HG02571 (cell line): Measurements from ENCODE around the gene AHI1.

Experiments
- ATAC-seq: cut with Tn5 transposase; IDR thresholded peaks from one replicate; pipeline ENCODE4 v1.9.1; 2021; ENCODE audit warnings: mild to moderate bottlenecking, moderate library complexity; ENCODE audit not compliant: unreplicated experiment

AHI1 gene

GRCh38 chr6:135497412-135498184 lies at the start of gene AHI1:
Gene AHI1 (minus strand): TSS chr6:135497740. CDS start chr6:135492237, 5,503 bp downstream.
- peak; percentile 94 for ATAC-seq

- no peak for ATAC-seq
Observed at GRCh38 chr6:135546680-135547418, 49.3 kb upstream of the AHI1 start.

- ATAC-seq = no peak
Observed at GRCh38 chr6:135546206-135546605, 48.7 kb upstream of the AHI1 start.

- ATAC-seq = no peak
Observed at GRCh38 chr6:135540207-135540840, 42.8 kb upstream of the AHI1 start.

- no peak for ATAC-seq
Observed at GRCh38 chr6:135537741-135538301, 40.3 kb upstream of the AHI1 start.

- no peak for ATAC-seq
Observed at GRCh38 chr6:135535989-135536414, 38.5 kb upstream of the AHI1 start.

GRCh38 chr6:135534773-135535380 lies 37.3 kb upstream of the AHI1 start:
- ATAC-seq = no peak

- ATAC-seq = no peak
Observed at GRCh38 chr6:135532559-135532958, 35.0 kb upstream of the AHI1 start.

GRCh38 chr6:135531954-135532490 lies 34.5 kb upstream of the AHI1 start:
- ATAC-seq = no peak

GRCh38 chr6:135530113-135530512 lies 32.6 kb upstream of the AHI1 start:
- no peak for ATAC-seq

- no peak for ATAC-seq
Observed at GRCh38 chr6:135527960-135528249, 30.4 kb upstream of the AHI1 start.

- ATAC-seq = no peak
Observed at GRCh38 chr6:135527116-135527959, 29.8 kb upstream of the AHI1 start.

- ATAC-seq = no peak
Observed at GRCh38 chr6:135525594-135525993, 28.1 kb upstream of the AHI1 start.

- ATAC-seq = no peak
Observed at GRCh38 chr6:135522965-135523692, 25.6 kb upstream of the AHI1 start.

GRCh38 chr6:135521431-135521830 lies 23.9 kb upstream of the AHI1 start:
- no peak for ATAC-seq

GRCh38 chr6:135520781-135521180 lies 23.2 kb upstream of the AHI1 start:
- no peak for ATAC-seq

GRCh38 chr6:135519348-135519747 lies 21.8 kb upstream of the AHI1 start:
- no peak for ATAC-seq

GRCh38 chr6:135517527-135517926 lies 20.0 kb upstream of the AHI1 start:
- ATAC-seq = no peak

GRCh38 chr6:135514706-135515105 lies 17.2 kb upstream of the AHI1 start:
- no peak for ATAC-seq
